Memory B cell (primary cell): ENCODE measurements around the gene LAPTM4A.

Source experiments
- ATAC-seq: fragments of 150-1000 bp; cut with Tn5 transposase; 2 replicates; pipeline ENCODE4 v1.10.0; 2021; ENCODE audit warnings: low read depth, mild to moderate bottlenecking, moderate library complexity
- DNase-seq, 2 donors: peaks; one replicate each; pipeline ENCODE4 v3.0.0; 2022; ENCODE audit warnings: low spot score in 2 of 2
- H3K27ac Mint-ChIP-seq: one replicate; pipeline ENCODE4 v1.8.0; 2022; ENCODE audit warnings: mild to moderate bottlenecking, moderate library complexity, mixed read lengths
- H3K27me3 Mint-ChIP-seq: one replicate; pipeline ENCODE4 v1.8.0; 2022; ENCODE audit warnings: mixed read lengths
- H3K36me3 Mint-ChIP-seq: one replicate; pipeline ENCODE4 v1.8.0; 2022; ENCODE audit warnings: mild to moderate bottlenecking, mixed read lengths
- H3K4me1 Mint-ChIP-seq: one replicate; pipeline ENCODE4 v1.8.0; 2022; ENCODE audit warnings: mixed read lengths
- H3K4me3 Mint-ChIP-seq: one replicate; pipeline ENCODE4 v1.8.0; 2022; ENCODE audit warnings: mild to moderate bottlenecking, moderate library complexity, mixed read lengths
- H3K9me3 Mint-ChIP-seq: one replicate; pipeline ENCODE4 v1.8.0; 2022; ENCODE audit warnings: mixed read lengths

LAPTM4A gene

GRCh38 chr2:20030224-20030623 is 21.2 kb downstream of the LAPTM4A start:
- ATAC-seq (no peak), DNase-seq (no peak)
- Mint-ChIP-seq H3K27ac (no peak overlapping the region), H3K4me1 (no peaks in the 10 kb centered on the region), H3K27me3 (no peaks in the 10 kb centered on the region), H3K36me3 (peaks cover 64% of the 10 kb centered on the region), H3K4me3 (no peak overlapping the region), H3K9me3 (peaks cover 5% of the 10 kb centered on the region)

GRCh38 chr2:20027705-20028434 is 23.6 kb downstream of the LAPTM4A start:
- Mint-ChIP-seq H3K9me3 (peaks cover 8% of the 10 kb centered on the region), H3K27ac (no peak overlapping the region), H3K4me3 (no peak overlapping the region), H3K4me1 (no peaks in the 10 kb centered on the region), H3K27me3 (no peaks in the 10 kb centered on the region), H3K36me3 (peaks cover 54% of the 10 kb centered on the region)
- ATAC-seq (no peak), DNase-seq (no peak)

- DNase-seq (no peak), ATAC-seq (no peak)
- H3K4me1 Mint-ChIP-seq, result no peaks in the 10 kb centered on the region
- H3K27ac Mint-ChIP-seq, result no peak overlapping the region
- H3K9me3 Mint-ChIP-seq, result peaks cover 8% of the 10 kb centered on the region
- peaks cover 49% of the 10 kb centered on the region for H3K36me3 Mint-ChIP-seq
- no peaks in the 10 kb centered on the region for H3K27me3 Mint-ChIP-seq
- H3K4me3 Mint-ChIP-seq, result no peak overlapping the region
These were observed 24.2 kb downstream of the LAPTM4A start for GRCh38 chr2:20027260-20027677.

GRCh38 chr2:20025065-20025786 is 26.2 kb downstream of the LAPTM4A start:
- no peak for DNase-seq
- no peak for ATAC-seq
- H3K9me3 Mint-ChIP-seq, result peaks cover 13% of the 10 kb centered on the region
- H3K36me3 Mint-ChIP-seq, result peaks cover 37% of the 10 kb centered on the region
- H3K4me3 Mint-ChIP-seq, result no peak overlapping the region
- no peaks in the 10 kb centered on the region for H3K27me3 Mint-ChIP-seq
- H3K4me1 Mint-ChIP-seq, result no peaks in the 10 kb centered on the region
- H3K27ac Mint-ChIP-seq, result no peak overlapping the region

GRCh38 chr2:20023688-20024087 is 27.7 kb downstream of the LAPTM4A start:
- no peak for ATAC-seq
- DNase-seq, result no peak
- H3K36me3 Mint-ChIP-seq, result peaks cover 22% of the 10 kb centered on the region
- H3K27ac Mint-ChIP-seq, result peak overlapping the region; percentile 7
- H3K9me3 Mint-ChIP-seq, result peaks cover 9% of the 10 kb centered on the region
- no peaks in the 10 kb centered on the region for H3K4me1 Mint-ChIP-seq
- H3K27me3 Mint-ChIP-seq, result no peaks in the 10 kb centered on the region
- H3K4me3 Mint-ChIP-seq, result no peak overlapping the region

GRCh38 chr2:20021405-20022009 is 29.9 kb downstream of the LAPTM4A start:
- DNase-seq, result no peak
- peaks cover 10% of the 10 kb centered on the region for H3K36me3 Mint-ChIP-seq
- no peak for ATAC-seq
- H3K27ac Mint-ChIP-seq, result no peak overlapping the region
- H3K27me3 Mint-ChIP-seq, result no peaks in the 10 kb centered on the region
- peaks cover 9% of the 10 kb centered on the region for H3K9me3 Mint-ChIP-seq
- H3K4me3 Mint-ChIP-seq, result no peak overlapping the region
- no peaks in the 10 kb centered on the region for H3K4me1 Mint-ChIP-seq

- ATAC-seq (no peak), DNase-seq (no peak)
- Mint-ChIP-seq H3K4me3 (no peak overlapping the region), H3K4me1 (no peaks in the 10 kb centered on the region), H3K27me3 (peaks cover 2% of the 10 kb centered on the region), H3K36me3 (peaks cover 10% of the 10 kb centered on the region), H3K9me3 (peaks cover 9% of the 10 kb centered on the region), H3K27ac (no peak overlapping the region)
These were observed 31.7 kb downstream of the LAPTM4A start for GRCh38 chr2:20019747-20020146.

- DNase-seq (no peak), ATAC-seq (no peak)
- Mint-ChIP-seq H3K27ac (no peak overlapping the region), H3K4me3 (no peak overlapping the region), H3K27me3 (peaks cover 8% of the 10 kb centered on the region), H3K9me3 (peaks cover 7% of the 10 kb centered on the region), H3K36me3 (peaks cover 8% of the 10 kb centered on the region), H3K4me1 (no peaks in the 10 kb centered on the region)
These were observed 32.8 kb downstream of the LAPTM4A start for GRCh38 chr2:20018601-20019152.

GRCh38 chr2:20016346-20016745 is 35.1 kb downstream of the LAPTM4A start:
- Mint-ChIP-seq H3K27me3 (peaks cover 14% of the 10 kb centered on the region), H3K9me3 (peaks cover 4% of the 10 kb centered on the region), H3K36me3 (no peaks in the 10 kb centered on the region), H3K4me3 (no peak overlapping the region), H3K4me1 (peaks cover 2% of the 10 kb centered on the region), H3K27ac (no peak overlapping the region)
- ATAC-seq, result no peak
- no peak for DNase-seq

- DNase-seq, result peak; percentile 25 to 42
- no peak overlapping the region for H3K4me3 Mint-ChIP-seq
- H3K9me3 Mint-ChIP-seq, result peaks cover 3% of the 10 kb centered on the region
- no peak overlapping the region for H3K27ac Mint-ChIP-seq
- H3K36me3 Mint-ChIP-seq, result no peaks in the 10 kb centered on the region
- H3K4me1 Mint-ChIP-seq, result peaks cover 2% of the 10 kb centered on the region
- H3K27me3 Mint-ChIP-seq, result peaks cover 14% of the 10 kb centered on the region
- ATAC-seq, result peak; percentile 44
These were observed 35.8 kb downstream of the LAPTM4A start for GRCh38 chr2:20015482-20016083.

GRCh38 chr2:20013126-20013849 is 38.1 kb downstream of the LAPTM4A start:
- Mint-ChIP-seq H3K9me3 (no peaks in the 10 kb centered on the region), H3K27me3 (peaks cover 16% of the 10 kb centered on the region), H3K4me3 (peak overlapping the region; percentile 82), H3K4me1 (peaks cover 2% of the 10 kb centered on the region), H3K36me3 (no peaks in the 10 kb centered on the region), H3K27ac (no peak overlapping the region)
- DNase-seq (no peak), ATAC-seq (no peak)

GRCh38 chr2:20012282-20013125 is 38.9 kb downstream of the LAPTM4A start, which contains the start of gene MATN3:
TSS of gene MATN3 (minus strand) at chr2:20012668. CDS start at chr2:20012631, 37 bp downstream.
- ATAC-seq (peak; percentile 41), DNase-seq (peak in 1 of 2 donors; percentile 21)
- H3K4me3 Mint-ChIP-seq, result peak within 1 kb of the TSS; percentile 82
- H3K9me3 Mint-ChIP-seq, result no peaks in the 10 kb centered on the region
- peaks cover 21% of the 10 kb centered on the region for H3K27me3 Mint-ChIP-seq
- no peak within 1 kb of the TSS for H3K27ac Mint-ChIP-seq
- H3K36me3 Mint-ChIP-seq, result no peaks in the 10 kb centered on the region
- H3K4me1 Mint-ChIP-seq, result peaks cover 2% of the 10 kb centered on the region

GRCh38 chr2:20012032-20012281 is 39.5 kb downstream of the LAPTM4A start:
- Mint-ChIP-seq H3K27me3 (peaks cover 21% of the 10 kb centered on the region), H3K27ac (no peak overlapping the region), H3K4me3 (peak overlapping the region; percentile 75), H3K36me3 (no peaks in the 10 kb centered on the region), H3K9me3 (no peaks in the 10 kb centered on the region), H3K4me1 (peaks cover 2% of the 10 kb centered on the region)
- DNase-seq, result no peak
- ATAC-seq, result no peak
